GM21825 (cell line): ENCODE measurements around the gene SPPL3.
"Not testable (repeated sequence)": the region's sequence is repeated elsewhere in the genome, so short reads cannot be mapped to it uniquely, and the experiment has no call there.

ENCODE experiments used
- ATAC-seq: cut with Tn5 transposase; IDR thresholded peaks from one replicate; pipeline ENCODE4 v1.9.1; 2021; ENCODE audit warnings: mild to moderate bottlenecking, moderate library complexity; ENCODE audit not compliant: unreplicated experiment

SPPL3 gene, protein sequence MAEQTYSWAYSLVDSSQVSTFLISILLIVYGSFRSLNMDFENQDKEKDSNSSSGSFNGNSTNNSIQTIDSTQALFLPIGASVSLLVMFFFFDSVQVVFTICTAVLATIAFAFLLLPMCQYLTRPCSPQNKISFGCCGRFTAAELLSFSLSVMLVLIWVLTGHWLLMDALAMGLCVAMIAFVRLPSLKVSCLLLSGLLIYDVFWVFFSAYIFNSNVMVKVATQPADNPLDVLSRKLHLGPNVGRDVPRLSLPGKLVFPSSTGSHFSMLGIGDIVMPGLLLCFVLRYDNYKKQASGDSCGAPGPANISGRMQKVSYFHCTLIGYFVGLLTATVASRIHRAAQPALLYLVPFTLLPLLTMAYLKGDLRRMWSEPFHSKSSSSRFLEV

DNA sequence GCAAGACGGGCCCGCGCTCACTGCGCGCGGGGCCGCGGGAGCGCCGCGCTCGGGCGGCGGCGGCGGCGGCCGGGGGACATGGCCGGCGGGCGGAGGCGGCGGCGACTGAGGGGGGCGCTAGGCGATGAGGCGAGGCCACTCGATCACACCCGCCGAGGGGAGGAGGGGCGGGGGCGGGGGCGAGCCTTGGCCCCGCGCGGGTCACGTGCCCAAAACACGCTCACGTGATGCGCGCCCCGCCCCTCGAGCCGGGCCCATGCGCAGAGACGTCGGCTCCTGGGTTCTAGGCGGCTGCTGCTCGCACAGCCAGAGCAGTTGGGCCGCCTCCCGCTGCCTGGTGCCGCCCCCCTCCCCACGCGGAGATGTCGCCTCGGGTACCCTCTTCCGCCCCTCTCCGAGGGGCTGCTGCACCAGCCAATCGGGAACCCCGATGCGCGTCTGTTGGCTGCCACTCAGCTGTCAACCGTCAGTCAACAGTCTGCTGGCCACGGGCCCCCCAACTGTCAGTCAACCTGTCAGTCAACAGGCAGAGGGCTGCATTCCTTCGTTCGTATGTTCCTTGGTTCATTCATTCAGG, at the start of gene SPPL3:
TSS of gene SPPL3 (minus strand) at position 162 of the 577 bp plus-strand sequence. CDS start 491 bp downstream, outside the sequence.
- ATAC-seq = peak; percentile 64

DNA sequence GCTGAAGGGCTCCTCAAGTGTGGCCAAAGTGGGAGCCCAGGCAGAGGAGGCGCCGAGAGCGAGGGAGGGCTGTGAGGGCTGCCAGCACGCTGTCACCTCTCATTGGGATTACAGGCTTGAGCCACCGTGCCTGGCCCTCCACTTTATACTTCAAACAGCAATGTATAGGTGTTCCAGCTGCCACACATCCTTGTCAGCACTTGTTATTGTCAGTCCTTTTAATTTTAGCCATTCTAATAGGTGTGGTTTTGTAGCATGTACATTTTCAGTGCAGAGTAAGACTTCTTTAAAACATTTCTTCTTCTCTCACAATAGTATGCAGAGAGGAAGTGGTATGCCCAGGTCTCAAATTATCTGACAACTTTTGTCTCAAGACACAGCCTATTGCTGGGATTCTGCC, 46.6 kb upstream of the SPPL3 start:
- ATAC-seq = no peak

DNA sequence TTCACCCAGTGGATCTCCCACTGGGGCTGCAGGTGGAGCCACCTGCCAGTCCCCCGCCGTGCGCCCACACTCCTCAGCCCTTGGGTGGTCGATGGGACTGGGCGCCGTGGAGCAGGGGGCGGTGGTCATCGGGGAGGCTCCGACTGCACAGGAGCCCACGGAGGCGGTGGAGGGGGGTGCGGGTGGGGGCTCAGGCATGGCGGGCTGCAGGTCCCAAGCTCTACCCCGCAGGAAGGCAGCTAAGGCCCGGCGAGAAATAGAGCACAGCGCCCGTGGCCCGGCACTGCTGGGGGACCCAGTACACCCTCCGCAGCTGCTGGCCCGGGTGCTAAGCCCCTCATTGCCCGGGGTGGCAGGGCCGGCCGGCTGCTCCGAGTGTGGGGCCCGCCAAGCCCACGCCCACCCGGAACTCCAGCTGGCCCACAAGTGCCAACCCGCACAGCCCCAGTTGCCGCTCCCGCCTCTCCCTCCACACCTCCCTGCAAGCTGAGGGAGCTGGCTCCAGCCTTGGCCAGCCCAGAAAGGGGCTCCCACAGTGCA, 46.2 kb upstream of the SPPL3 start:
- not testable (repeated sequence) for ATAC-seq

DNA sequence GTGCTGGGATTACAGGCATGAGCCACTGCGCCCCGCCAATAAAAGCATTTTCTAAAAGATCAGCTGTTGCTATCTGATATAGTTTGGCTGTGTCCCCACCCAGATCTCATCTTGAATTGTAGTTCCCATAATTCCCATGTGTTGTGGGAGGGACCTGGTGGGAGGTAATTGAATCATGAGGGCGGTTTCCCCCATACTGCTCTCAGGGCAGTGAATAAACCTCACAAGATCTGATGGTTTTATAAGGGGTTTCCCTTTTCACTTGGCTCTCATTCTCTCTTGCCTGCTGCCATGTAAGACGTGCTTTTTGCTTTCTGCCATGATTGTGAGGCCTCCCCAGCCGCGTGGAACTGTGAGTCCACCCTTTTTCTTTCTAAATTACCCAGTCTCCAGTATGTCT, 41.4 kb upstream of the SPPL3 start:
- not testable (repeated sequence) for ATAC-seq

DNA sequence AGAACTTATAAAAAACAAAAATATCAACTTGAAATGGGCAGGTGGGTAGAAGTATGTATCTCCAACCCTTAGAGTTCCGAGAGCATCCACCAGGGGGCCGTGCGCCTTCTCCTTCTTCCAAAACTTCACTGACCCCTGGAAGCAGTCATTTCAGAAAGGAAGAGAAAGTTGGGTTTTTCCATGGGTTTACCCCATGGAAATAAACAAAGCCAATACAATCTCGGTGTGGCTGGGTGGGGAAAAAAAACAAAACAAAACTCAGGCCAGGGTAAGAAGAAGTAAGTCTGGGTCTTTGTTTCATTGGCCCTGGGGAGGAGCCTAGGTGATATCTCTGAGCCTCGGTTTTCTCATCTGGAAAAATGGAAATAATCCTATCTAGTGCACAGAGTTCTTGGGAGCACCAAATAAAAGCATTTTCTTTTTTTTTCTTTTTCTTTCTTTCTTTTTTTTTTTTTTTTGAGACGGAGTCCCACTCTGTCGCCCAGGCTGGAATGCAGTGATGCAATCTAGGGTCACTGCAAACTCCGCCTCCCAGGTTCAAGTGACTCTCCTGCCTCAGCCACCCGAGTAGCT, 40.6 kb upstream of the SPPL3 start:
- ATAC-seq = no peak

DNA sequence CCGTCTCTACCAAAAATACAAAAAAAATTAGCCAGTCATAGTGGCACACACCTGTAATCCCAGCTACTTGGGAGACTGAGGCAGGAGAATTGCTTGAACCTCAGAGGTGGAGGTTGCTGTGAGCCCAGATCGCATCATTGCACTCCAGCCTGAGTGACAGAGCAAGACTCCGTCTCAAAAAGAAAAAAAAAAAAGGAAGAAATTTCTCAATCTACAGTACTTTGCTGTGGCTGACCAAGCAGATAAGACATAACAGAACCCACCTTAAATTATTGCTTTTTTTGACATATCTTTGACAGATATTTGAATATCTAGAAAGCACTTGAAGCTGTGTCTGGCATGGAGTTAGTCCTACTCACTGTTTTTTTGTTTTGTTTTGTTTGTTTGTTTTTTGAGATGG, 39.3 kb upstream of the SPPL3 start:
- no peak for ATAC-seq

DNA sequence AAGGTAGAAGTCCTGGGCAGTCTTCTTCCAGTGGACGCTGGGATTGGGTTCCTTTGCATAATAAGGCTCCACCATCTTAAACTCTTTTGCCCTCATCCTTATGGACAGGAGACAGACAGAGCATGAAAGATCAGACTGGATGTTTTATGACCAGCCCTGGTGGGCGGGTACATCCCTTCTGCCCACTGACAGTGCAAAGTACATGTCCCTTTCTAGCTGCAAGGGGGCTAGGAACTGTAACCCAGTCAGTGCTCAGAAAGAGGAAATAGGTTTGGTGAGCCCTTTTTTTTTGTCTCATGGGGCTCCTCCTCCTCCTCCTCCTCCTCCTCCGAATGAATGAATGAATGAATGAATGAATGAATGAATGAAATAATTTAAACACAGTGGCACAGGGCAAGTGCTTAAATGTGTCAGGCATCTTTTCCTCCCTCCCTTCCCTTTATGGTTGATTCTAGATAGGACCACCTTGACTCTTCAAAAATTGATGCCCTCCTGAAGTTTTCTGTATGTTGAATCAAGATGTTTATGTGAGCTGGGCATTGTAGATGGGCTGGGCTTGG, 37.8 kb upstream of the SPPL3 start:
- no peak for ATAC-seq

DNA sequence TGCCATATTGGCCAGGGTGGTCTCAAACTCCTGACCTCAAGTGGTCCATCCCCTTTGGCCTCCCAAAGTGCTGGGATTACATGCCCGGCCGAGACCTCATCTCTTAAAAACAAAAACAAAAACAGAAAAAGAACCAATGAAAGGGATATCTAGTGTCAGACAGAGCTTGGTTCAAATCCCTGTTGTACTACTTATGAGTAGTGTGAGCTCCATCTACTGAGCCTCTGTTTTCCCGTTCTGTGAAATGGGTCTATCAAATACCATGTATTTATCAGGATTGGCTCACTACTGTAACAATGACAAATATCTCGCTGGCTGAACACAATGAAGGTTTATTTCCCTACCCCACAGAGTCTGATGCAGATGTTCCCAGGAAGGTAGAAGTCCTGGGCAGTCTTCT, 37.3 kb upstream of the SPPL3 start:
- ATAC-seq = no peak

DNA sequence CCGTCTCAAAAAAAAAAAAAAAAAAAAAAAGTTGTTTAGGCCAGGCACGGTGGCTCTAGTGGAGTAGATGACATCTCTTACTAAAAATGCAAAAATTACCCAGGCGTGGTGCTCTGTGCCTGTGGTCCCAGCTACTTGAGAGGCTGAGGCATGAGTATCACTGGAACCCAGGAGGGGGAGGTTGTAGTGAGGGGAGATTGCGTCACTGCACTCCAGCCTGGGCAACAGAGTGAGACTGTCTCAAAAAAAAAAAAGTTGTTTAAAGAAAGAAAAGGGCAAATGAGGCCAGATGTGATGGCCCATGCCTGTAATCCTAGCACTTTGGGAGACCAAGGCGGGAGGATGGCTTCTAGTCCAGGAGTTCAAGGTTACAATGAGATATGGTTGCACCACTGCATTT, 36.6 kb upstream of the SPPL3 start:
- ATAC-seq = no peak

DNA sequence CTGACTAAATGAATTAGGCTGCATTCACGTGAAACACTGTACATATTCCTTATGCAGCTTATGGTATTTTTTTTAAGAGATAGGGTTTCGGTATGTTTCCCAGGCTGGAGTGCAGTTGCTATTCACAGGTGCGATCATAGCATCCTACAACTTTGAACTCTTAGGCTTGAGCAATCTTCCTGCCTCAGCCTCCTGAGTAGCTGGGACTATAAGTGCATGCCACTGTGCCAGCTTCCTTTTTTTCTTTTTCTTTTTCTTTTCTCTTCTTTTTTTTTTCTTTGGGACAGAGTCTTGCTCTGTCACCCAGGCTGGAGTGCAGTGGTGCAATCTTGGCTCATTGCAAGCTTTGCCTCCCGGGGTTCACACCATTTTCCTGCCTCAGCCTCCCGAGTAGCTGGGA, 35.8 kb upstream of the SPPL3 start:
- no peak for ATAC-seq

DNA sequence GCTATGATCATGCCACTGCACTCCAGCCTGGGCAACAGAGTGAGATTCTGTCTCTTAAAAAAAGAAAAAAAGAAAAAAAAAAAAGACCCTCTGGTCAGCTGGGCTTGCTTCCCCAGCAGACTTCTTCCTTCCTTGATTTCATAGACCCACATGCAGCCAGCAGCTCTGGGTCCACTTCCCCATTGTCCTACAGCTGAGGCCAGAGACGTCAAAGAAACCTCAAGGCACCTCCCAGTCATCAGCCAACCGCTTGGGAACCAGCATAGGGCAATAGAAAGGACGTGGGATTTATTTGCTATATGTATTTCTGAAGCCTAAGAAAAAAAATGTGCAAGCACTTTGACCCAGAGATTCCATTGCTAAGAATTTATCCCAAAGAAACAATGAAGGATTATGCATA, 35.4 kb upstream of the SPPL3 start:
- ATAC-seq = no peak

DNA sequence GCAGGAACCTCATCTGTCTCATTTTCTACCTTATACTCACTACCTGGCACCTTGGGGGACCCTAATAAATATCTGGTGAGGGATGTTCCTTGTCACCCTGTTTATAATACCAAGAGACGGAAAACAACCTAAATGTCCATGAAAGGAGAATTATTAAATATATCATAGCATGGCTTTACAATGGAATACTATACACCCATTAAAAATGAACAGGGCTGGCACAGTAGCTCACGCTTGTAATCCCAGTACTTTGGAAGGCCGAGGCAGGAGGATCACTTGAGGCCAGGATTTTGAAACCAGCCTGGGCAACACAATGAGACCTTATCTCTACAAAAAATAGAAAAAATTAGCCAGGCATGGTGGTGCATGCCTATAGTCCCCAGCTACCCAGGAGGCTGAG, 34.3 kb upstream of the SPPL3 start:
- no peak for ATAC-seq

DNA sequence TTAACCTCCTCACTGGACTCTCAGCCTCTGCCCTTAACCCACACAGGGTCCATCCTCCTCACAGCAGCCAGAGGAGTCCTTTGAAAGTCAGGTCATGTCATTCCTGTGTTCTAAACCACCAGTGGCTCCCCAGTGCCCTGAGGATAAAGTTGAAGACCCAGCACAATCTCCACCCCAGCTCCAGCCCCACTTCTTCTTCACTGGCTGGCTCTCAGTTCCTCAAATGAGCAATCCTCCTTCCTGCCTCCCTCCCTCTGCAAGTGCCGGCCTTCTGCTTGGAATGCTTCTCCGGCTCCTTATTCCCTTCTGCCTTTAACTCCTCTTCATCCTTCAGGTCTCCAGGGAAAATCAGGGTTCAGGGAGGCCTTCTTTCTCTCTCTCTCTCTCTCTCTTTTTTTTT, 32.0 kb upstream of the SPPL3 start:
- no peak for ATAC-seq

DNA sequence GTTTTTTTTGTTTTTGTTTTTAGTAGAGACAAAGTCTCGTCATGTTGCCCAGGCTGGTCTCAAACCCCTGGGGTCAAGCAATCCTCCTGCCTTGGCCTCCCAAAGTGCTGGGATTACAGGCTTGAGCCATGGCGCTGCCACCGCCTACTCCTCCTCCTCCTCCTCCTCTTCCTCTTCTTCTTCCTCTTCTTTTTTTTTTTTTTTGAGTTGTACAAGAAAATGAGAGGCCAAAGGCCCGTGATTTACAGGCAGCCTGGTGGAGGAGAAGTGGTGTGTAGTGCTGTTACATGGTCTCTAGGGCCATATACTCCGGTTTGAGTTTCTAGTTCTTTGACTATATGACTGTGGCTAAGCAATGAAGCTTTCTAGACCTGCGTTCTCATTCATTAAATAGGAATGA, 29.6 kb upstream of the SPPL3 start:
- ATAC-seq = no peak

DNA sequence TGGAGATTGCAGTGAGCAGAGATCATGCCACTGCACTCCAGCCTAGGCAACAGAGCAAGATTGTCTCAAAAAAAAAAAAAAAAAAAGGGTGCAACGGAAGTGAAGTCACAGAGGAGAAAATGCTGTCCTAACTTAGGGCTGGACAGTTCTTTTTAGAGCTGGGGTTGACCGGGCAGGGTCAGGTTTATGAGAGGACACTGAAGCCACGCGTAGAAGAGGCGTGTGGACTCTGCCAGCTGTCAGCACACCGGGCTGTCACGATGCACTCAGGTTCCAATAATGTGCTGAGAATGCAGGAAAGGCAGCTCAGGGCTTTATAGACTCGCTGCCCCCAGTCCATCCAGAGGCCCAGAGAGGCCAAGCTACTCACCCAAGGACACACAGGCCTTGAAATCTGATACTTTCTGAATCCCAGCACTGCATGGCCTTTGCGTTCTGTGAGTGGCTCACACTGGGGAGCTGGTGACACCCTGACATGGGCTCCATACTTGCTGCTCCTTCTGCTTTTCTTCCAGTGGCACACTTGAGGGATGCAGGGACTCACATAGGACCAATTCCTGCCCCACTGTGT, 28.9 kb upstream of the SPPL3 start:
- no peak for ATAC-seq

DNA sequence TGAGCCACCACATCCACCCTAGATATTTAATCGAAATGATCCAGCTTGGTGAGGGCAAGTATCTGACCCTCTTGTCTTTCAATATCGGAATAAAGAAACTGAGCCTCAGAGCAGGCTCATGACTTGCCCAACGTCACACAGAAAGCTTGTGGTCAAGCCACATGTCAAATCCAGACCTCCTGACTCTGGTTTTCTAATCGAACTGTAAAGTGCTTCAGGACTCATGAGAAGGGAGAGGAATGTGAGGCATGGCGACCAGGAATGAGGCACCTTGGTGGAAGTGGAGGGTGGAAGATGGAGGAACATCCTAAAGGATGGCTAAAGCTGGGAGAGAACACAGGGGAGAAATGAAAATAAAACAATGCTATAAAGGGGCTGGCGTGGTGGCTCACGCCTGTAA, 27.9 kb upstream of the SPPL3 start:
- no peak for ATAC-seq

DNA sequence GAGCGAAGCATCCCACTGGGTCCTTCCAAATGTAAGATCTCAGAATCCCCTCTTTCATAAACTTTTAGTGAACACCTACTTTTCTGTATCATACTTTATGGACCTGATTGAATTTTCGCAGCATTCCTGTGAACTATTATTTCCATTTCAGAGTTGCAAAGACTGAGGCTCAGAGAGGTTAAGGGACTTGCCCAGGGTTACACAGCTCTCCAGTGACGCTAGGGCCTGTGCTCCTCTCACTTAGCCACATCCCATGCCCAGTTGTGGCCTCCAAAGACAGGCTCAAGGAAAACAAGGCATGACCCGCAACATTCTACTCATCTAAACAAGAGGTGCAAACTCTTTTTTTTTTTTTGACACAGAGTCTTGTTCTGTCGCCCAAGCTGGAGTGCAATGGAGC, 25.9 kb upstream of the SPPL3 start:
- ATAC-seq = no peak

DNA sequence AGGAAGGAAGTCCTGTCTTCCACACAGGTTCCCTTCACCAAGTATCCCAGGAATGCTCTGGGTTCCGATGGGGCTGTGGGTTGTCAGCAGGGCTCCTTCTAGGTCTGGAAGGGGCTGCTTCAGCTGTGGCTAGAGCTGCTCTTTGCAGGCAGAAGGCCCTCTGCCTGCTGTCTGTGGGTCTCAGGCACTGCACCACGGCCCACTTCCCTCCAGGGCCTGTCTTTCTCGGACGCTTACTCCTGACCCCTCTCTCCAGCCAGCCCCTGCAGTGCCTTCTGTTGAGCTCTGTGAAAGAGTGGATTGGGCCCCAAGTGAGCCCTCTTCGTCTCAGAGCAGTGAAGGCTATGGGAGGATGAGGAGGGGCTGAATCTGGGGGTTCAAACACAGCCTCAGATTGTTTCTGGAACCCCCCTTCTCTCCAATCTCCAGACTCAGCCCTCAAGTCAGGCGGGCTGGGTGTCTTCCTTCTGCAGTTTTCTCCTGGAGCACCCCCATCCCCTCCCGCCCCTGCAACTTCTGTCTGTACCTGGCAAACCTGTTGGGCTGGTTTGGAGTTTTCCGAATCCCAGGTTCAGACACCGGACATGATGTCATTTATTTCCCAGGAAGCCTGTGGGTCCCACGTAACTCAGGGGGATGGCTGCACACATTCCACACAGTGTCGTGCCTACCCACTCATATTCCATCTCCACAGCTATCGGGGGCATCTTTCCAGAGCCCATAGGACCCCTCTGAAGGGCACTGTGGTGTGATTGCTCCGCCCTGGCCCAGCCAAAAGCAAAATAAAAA, 24.9 kb upstream of the SPPL3 start:
- no peak for ATAC-seq

DNA sequence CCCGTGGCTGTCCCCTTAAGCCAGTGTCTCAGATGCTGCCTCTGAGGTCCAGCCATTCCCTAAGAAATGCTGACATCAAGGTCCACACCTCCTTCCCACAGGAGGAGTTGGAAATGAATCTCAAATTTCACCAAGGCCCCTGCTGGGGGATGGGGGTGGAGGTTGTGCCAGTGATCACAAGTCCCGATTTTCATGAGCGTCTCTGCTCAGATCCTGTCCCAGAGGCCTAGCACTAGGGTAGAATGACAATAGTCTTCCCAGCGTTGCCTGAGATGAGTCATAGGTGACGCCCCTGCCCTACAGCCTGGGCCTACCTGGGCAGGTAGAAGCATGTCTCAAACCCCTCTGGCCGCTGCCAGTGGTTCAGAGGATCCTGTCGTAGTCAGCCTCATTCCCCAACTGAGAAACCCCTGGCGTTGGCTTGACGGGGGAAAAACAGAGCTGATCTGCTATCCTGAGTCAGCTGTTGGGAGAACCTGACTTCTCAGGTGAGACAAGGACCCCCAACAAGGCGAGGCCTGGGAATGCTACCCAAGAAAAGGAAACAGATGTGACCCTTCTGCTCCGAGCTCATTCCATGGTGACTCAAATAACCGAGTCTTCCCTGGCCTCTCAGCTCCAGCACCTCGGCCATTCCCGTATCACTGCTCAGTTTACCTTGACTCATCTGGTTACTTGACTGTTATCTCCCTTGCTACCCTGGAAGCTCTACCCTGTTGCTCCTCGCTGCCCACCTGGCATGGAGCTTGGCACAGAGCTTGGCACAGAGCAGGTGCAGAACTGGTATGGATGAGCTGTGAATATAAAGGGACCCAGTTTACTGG, 21.8 kb upstream of the SPPL3 start:
- no peak for ATAC-seq

DNA sequence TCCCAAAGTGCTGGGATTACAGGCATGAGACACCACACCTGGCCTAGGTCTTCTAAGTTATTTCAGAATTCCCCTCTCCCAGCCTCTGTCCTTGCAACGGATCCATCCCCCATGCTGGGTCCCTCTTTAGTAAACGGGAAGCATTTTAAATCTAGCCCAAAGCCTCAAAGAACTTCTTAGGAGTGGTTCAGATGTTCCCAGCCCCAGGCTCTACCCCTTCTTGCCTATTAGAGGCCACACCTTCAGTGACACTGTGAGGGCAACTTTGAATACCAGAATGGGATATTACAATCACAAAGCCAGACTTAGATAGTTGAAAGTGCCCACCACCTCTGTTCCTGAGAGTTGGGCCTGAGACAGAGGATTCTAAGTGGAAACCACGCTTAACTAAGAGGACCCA, 18.1 kb upstream of the SPPL3 start:
- ATAC-seq = no peak
